GM18511 (cell line): ENCODE results near the gene ARHGEF7.
"Not testable (repeated sequence)": the region's sequence is repeated elsewhere in the genome, so short reads cannot be mapped to it uniquely, and the experiment has no call there.

Experiments
- ATAC-seq: cut with Tn5 transposase; IDR thresholded peaks from one replicate; pipeline ENCODE4 v1.9.1; 2021; ENCODE audit warnings: mild to moderate bottlenecking, moderate library complexity; ENCODE audit not compliant: unreplicated experiment

The ARHGEF7 gene

GRCh38 chr13:111193223-111193622 is 78.1 kb downstream of the ARHGEF7 start:
- not testable (repeated sequence) for ATAC-seq

- ATAC-seq, result not testable (repeated sequence)
Observed at GRCh38 chr13:111194651-111195050, 79.5 kb downstream of the ARHGEF7 start.

- not testable (repeated sequence) for ATAC-seq
Observed at GRCh38 chr13:111198732-111199378, 83.7 kb downstream of the ARHGEF7 start.

DNA sequence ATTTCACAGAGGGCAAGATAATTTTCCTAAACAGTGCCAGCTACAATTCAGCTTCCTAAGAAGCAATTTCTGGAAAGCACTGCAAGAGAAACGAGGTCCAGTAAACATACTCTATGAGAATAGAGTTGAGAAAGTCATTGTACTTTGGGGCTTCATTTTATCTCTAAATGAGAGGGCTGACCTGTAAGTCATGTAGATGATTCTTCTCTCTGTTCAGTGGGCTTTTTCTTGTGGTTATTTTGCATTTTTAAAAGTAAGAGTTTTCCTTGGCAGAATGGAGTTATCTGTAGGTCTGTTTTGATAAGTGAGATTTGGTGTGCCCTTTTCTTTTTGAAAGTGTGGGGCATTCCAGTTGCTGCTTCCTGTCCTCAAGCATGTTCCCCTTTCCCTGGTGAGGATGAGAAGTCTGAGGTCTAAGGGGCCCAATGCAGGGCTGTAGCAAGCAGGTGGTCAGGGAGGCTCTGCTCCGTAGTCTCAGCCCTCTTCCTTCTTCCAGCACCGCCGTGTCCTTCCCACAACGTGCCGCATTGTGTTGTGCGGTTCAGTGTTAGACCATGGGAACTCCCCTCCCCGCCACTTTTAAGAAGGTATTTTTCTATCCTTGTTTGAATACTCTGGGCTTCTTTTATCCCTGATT is 86.3 kb downstream of the ARHGEF7 start:
- no peak for ATAC-seq

DNA sequence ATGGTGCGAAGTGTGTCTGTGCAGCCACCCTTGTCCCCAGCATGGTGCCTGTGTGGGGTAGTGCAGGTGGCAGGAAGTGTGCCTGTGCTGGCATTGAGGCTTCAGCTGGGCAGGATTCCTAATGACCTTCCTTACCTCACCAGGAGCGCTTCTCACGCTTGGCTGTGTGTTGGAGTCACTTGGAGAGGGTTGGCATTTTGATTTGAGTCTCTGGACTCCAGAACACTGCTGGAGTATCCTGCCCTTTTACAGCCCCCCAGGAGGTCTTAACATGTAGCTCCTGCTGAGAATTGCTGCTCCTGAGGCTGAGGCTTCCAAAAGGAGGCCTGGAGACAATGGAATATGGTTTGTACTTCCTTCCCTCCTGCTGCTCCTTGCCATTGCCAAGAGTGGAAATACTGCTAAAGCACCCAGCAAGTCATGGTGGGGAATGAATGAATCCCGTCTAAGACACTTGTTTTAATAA is 87.1 kb downstream of the ARHGEF7 start:
- peak; percentile 11 for ATAC-seq

- peak; percentile 78 for ATAC-seq
Observed at GRCh38 chr13:111202745-111203144, 87.6 kb downstream of the ARHGEF7 start.

GRCh38 chr13:111203736-111204389 is 88.8 kb downstream of the ARHGEF7 start:
- no peak for ATAC-seq

DNA sequence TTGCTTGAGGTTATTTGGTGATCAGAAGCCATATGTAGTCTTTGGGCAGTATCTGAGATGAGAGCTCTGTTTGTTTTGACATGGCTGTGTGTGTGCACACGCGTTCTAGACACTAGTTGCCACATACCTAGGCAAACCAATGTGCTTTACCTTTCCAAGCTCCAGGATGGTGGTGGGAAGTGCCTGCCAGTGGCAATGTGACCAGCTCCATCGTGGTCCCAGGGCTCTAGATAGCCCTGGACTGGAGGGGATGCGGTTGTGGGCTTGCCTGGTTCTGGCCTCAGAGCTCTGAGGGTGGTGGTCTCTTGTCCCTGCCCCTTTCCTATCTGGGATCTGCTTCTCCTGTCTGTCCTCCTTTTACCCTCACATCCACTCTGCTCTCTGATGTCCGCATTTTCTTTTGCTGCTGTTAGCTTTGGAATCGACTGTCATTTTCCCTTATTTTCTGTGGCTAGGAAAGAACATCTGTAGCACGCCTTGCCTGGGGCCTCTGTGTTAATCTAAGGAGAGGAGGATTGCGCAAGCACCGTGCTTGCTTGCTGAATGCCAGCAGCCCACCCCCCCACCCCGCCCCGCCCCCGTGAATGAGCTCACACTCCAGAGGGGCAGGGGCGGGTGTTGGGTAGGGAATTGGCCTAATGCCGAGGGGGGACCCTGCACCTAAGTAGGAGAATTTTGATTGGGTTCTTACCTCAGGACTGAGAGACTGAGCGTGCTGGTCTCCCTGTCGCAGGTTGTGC is 89.5 kb downstream of the ARHGEF7 start:
- ATAC-seq, result no peak

DNA sequence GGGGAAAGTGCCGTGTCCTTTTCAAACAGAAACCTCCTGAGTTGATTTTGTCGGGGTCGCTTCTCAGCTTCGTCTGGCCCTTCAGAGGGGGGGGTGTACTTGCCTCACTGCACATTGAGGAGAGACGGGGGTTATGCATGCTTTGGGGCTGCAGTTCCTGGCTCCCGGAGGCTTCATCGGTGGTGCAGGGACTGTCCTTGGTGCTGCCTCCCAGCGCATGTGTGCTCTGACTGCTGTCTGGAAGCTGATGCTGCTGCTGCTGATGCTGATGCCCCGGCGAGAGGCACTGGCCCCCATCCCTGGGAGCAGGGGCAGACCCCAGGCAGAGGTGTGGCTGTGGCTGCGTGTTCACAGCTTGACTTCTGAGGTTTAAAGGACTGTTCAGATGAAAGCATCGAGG is 91.0 kb downstream of the ARHGEF7 start:
- no peak for ATAC-seq

- ATAC-seq, result no peak
Observed at GRCh38 chr13:111209613-111210012, 94.5 kb downstream of the ARHGEF7 start.

GRCh38 chr13:111210091-111210490 is 95.0 kb downstream of the ARHGEF7 start:
- ATAC-seq, result no peak

DNA sequence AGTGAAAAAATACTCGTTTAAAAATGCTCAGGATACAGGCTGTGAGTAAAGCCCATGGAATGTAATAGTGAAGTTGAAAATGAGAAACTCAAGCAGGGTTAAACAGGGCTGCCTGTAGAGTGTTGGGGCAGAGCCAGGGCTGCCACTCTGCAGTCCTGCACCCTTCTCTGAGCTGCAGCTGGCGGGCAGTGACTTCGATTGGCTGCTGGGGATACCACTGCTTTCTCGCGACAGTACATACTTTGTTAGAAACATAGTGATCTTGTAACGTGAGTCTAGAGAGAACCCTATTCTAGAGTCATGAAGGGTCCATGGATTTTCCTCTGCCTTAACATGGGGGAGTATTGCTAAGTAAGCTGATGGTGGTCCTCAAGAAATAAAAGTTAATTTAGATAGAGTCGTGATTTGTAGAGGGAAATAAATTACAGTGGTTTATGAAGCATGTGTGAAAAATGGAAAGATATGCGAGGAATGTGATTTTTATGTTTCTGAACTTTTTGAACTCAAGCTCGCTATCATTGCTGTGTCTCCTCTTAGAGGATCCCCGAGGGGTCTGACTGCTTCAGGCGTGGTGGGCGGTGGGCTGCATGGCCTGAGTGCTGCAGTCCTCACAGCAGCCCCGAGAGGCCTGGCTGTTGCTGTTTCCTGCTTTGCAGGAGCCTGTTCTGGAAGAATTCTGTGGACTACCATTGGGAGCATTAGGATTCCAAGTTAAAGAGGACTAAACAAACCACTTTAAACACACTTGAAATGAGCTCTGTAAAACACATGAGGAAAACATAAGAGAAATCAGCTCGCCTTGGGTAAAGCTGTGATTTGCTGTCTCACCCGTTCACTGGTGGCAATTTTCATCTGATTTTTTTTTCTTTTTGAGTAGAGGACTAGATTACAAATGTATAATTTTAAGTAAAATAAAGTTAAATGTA is 95.7 kb downstream of the ARHGEF7 start:
- ATAC-seq, result no peak

DNA sequence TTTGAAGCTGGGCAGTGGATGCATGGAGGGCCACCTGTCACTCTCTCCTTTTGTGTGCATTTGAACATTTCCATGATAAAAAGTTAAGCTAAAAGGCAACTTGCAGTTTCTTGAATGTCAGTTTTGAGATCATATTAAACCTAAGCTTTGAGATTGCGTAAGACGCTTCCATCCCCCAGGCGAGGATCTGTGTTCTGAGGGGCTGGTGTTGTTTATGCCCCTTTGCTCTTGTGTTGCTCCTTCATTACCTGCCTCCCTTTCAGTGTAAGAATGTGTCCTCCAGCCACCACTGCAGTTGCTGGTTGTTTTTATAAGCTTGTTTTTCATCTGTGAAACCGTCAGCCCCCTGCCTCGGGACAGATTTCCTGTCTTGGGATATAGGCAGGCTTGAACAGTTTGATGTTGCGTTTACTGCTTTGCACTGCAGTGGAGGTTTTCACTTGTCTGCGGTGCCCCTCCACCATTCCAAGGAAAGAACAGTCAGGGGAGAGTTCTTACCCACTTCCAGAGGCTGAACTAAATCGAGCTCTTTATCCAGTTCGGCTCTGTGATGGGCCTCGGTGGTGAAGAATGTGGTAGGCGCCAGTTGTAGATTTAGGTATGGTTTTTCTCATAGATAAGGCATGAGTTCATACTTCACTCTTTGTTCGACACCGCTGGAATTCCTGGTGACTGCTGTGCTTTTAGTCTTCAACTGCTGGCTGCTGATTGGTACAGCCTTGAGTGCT is 96.8 kb downstream of the ARHGEF7 start:
- no peak for ATAC-seq

- ATAC-seq, result no peak
Observed at GRCh38 chr13:111212517-111212873, 97.4 kb downstream of the ARHGEF7 start.

GRCh38 chr13:111213964-111214726 is 99.0 kb downstream of the ARHGEF7 start:
- no peak for ATAC-seq

GRCh38 chr13:111215081-111216047 is 100.3 kb downstream of the ARHGEF7 start:
- no peak for ATAC-seq

- ATAC-seq, result peak; percentile 55
Observed at GRCh38 chr13:111216166-111216960, 101.3 kb downstream of the ARHGEF7 start.
